GM21576 (cell line): ENCODE results near the gene GAS2L1.
"Not testable (repeated sequence)": the region's sequence is repeated elsewhere in the genome, so short reads cannot be mapped to it uniquely, and the experiment has no call there.

Source experiments
- ATAC-seq: cut with Tn5 transposase; IDR thresholded peaks from one replicate; pipeline ENCODE4 v1.9.1; 2021; ENCODE audit warnings: mild to moderate bottlenecking, moderate library complexity; ENCODE audit not compliant: unreplicated experiment

The GAS2L1 gene

GRCh38 chr22:29341056-29341848 lies 34.8 kb downstream of the GAS2L1 start:
- ATAC-seq, result no peak

GRCh38 chr22:29341849-29342127 lies 35.3 kb downstream of the GAS2L1 start:
- ATAC-seq, result no peak

- ATAC-seq, result no peak
These were observed 35.7 kb downstream of the GAS2L1 start for GRCh38 chr22:29342177-29342576.

- ATAC-seq, result no peak
These were observed 36.3 kb downstream of the GAS2L1 start for GRCh38 chr22:29342577-29343312.

GRCh38 chr22:29343313-29343805 lies 36.9 kb downstream of the GAS2L1 start:
- no peak for ATAC-seq

- ATAC-seq, result no peak
These were observed 37.7 kb downstream of the GAS2L1 start for GRCh38 chr22:29344137-29344536.

- not testable (repeated sequence) for ATAC-seq
These were observed 38.4 kb downstream of the GAS2L1 start for GRCh38 chr22:29344889-29345288.

GRCh38 chr22:29345932-29346331 lies 39.5 kb downstream of the GAS2L1 start:
- no peak for ATAC-seq

GRCh38 chr22:29346659-29347058 lies 40.2 kb downstream of the GAS2L1 start:
- no peak for ATAC-seq

GRCh38 chr22:29348041-29348440 lies 41.6 kb downstream of the GAS2L1 start:
- no peak for ATAC-seq

GRCh38 chr22:29348956-29349355 lies 42.5 kb downstream of the GAS2L1 start:
- ATAC-seq, result no peak

GRCh38 chr22:29351042-29351441 lies 44.6 kb downstream of the GAS2L1 start:
- ATAC-seq, result no peak

- no peak for ATAC-seq
These were observed 45.4 kb downstream of the GAS2L1 start for GRCh38 chr22:29351891-29352290.

GRCh38 chr22:29352778-29353177 lies 46.3 kb downstream of the GAS2L1 start:
- ATAC-seq, result no peak

GRCh38 chr22:29353286-29353685 lies 46.8 kb downstream of the GAS2L1 start:
- ATAC-seq, result no peak

- no peak for ATAC-seq
These were observed 47.4 kb downstream of the GAS2L1 start for GRCh38 chr22:29353860-29354259.

GRCh38 chr22:29357193-29357890 lies 50.9 kb downstream of the GAS2L1 start:
- ATAC-seq, result not testable (repeated sequence)

- no peak for ATAC-seq
These were observed 53.0 kb downstream of the GAS2L1 start for GRCh38 chr22:29359469-29359868.
